GM12878 (cell line): ENCODE data around the gene TXNRD1. TPM values are rescaled to one million over a fixed set of nuclear protein-coding genes. Genes with fewer than 3 reads are reported as not detected.

Source experiments
- CBFB ChIP-seq: IDR thresholded peaks from 2 replicates; pipeline ENCODE4 v1.6.1; 2016; ENCODE audit warnings: antibody characterized with exemption, low read depth
- CEBPB ChIP-seq, 2 experiments: fragments of 150-350 bp in 1 of 2; IDR thresholded peaks; 2 replicates each; pipeline ENCODE4 v1.6.1; 2012 to 2014; ENCODE audit warnings: low read depth in 2 of 2, low read length in 2 of 2, borderline replicate concordance in 1 of 2, inconsistent platforms in 1 of 2
- CHD4 ChIP-seq: fragments of 200-600 bp; sonication (generic); IDR thresholded peaks from 2 replicates; pipeline ENCODE4 v1.6.1; 2016; ENCODE audit warnings: mild to moderate bottlenecking
- NFXL1 ChIP-seq: fragments of 450-650 bp; IDR thresholded peaks from 2 replicates; pipeline ENCODE4 v1.6.1; 2017; ENCODE audit warnings: antibody characterized with exemption, mild to moderate bottlenecking, borderline replicate concordance
- NFYA ChIP-seq: IDR thresholded peaks from 2 replicates; pipeline ENCODE4 v1.6.1; 2011; ENCODE audit warnings: low read depth, mild to moderate bottlenecking, low read length, improper control_type of control experiment, borderline replicate concordance
- NR2C2 ChIP-seq: IDR thresholded peaks from 2 replicates; pipeline ENCODE4 v1.6.1; 2011; ENCODE audit warnings: borderline replicate concordance, low read depth; ENCODE audit not compliant: control insufficient read depth, insufficient read length
- POLR2A ChIP-seq: IDR thresholded peaks from 2 replicates; pipeline ENCODE4 v1.6.1; 2011; ENCODE audit warnings: low read depth, mild to moderate bottlenecking, low read length
- TARDBP ChIP-seq: IDR thresholded peaks from 2 replicates; pipeline ENCODE4 v1.6.1; 2016; ENCODE audit warnings: borderline replicate concordance
- polyA plus RNA-seq, 11 experiments: library from polyadenylated mRNA; depleted of rRNA in 4 of 11; unstranded in 6 of 11; stranded (reverse) in 5 of 11; fragments of >200 nt; fragmentation: Nextera tagmentation in 4 of 11; fragmentation: Illumina TruSeq in 1 of 11; extraction: Ambion mirVana in 4 of 11; extraction: Trizol in 1 of 11; gene quantifications; 1 replicate in 1 of 11; 2 replicates in 10 of 11; pipeline versions ENCODE4 v1.2.1 to v1.2.3, GENCODE V29; 2011 to 2016; ENCODE audit warnings: inconsistent platforms in 2 of 11, missing spikeins in 2 of 11, low read depth in 1 of 11
- total RNA-seq, 4 experiments: library from RNA; depleted of rRNA in 3 of 4; stranded (reverse); fragments of >200 nt in 3 of 4; fragmentation: Illumina TruSeq in 1 of 4; extraction: Trizol in 1 of 4; gene quantifications; 2 replicates each; pipeline versions ENCODE4 v1.2.1 to v1.2.3, GENCODE V29; 2013 to 2021
- TF ChIP-seq, protein P1 (sequence below): IDR thresholded peaks from 2 replicates; pipeline ENCODE4 v1.6.1; 2012; ENCODE audit warnings: low read depth, low read length, improper control_type of control experiment
- TF ChIP-seq, protein P2 (sequence below): fragments of 450-650 bp; IDR thresholded peaks from 2 replicates; pipeline ENCODE4 v1.6.1; 2018; ENCODE audit warnings: borderline replicate concordance, mild to moderate bottlenecking; ENCODE audit not compliant: partially characterized antibody
- TF ChIP-seq, protein P3 (sequence below): IDR thresholded peaks from 2 replicates; pipeline ENCODE4 v1.6.1; 2011; ENCODE audit warnings: low read depth, mild to moderate bottlenecking, low read length, moderate library complexity, borderline replicate concordance; ENCODE audit errors: extremely low read depth
- TF ChIP-seq, protein P4 (sequence below): fragments of 150-350 bp; IDR thresholded peaks from 2 replicates; pipeline ENCODE4 v1.6.1; 2016; ENCODE audit warnings: low read depth, low read length
- TF ChIP-seq, protein P5 (sequence below): IDR thresholded peaks from 2 replicates; pipeline ENCODE4 v1.6.1; 2011; ENCODE audit warnings: borderline replicate concordance, low read depth, mild to moderate bottlenecking, moderate library complexity, mixed read lengths, low read length; ENCODE audit not compliant: insufficient read depth; ENCODE audit errors: extremely low read length

Gene TXNRD1
- total and polyA plus RNA-seq, 10 of the 15 experiments (the other 5 are each of a cell fraction or from before 2014, with no cell fraction given), result 52.6 to 84.6 (median 67.8) TPM

DNA sequence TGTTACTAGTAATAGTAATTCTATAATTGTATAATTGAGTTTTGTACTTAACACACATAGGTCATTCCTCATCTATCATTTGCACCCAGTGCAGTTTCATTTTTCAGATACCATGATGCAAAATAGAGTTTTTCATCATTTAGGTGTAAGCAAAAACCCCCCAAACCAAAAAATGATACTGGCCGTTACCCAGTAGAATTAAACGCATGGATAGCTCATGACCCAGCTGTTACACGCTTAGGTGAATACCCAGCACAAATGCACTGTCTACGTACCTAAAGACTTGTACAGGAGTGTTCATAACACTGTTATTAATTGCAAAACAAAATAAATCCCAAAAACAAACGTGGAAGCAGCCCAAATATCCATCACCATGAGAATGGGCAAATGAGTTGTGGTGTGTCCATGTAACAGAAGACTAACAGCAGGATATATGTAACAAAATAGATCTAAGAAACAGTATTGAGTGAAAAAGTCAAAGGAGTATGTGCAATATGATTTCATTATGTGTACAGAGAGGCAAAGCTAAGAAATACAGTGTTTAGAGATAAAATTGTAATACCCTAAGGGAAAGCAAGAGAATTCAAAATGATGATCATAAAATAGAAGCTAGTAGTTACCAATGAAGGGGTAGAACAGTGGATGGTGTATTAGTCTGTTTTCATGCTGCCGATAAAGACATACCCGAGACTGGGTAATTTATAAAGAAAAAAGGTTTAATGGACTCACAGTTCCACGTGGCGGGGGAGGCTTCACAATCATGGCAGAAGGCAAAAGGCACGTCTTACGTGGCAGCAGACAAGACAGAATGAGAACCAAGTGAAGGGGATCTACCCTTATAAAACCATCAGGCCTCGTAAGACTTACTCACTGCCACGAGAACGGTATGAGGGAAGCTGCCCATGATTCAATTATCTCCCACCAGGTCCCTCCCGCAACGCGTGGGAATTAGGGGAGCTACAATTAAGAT is 137.7 kb downstream of the TXNRD1 start (continued):
- TF ChIP-seq, protein P1, sequence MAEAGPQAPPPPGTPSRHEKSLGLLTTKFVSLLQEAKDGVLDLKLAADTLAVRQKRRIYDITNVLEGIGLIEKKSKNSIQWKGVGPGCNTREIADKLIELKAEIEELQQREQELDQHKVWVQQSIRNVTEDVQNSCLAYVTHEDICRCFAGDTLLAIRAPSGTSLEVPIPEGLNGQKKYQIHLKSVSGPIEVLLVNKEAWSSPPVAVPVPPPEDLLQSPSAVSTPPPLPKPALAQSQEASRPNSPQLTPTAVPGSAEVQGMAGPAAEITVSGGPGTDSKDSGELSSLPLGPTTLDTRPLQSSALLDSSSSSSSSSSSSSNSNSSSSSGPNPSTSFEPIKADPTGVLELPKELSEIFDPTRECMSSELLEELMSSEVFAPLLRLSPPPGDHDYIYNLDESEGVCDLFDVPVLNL, result no peak
- TF ChIP-seq NFXL1 (no peak), TARDBP (no peak), CEBPB (IDR thresholded peaks at IDR 0.05; ENCODE audit: borderline replicate concordance in 1 of 2, low read depth in 2 of 2, low read length in 2 of 2) (no peak), NFYA (no peak), CHD4 (no peak), POLR2A (no peak), CBFB (no peak), NR2C2 (no peak)
- TF ChIP-seq, protein P2, sequence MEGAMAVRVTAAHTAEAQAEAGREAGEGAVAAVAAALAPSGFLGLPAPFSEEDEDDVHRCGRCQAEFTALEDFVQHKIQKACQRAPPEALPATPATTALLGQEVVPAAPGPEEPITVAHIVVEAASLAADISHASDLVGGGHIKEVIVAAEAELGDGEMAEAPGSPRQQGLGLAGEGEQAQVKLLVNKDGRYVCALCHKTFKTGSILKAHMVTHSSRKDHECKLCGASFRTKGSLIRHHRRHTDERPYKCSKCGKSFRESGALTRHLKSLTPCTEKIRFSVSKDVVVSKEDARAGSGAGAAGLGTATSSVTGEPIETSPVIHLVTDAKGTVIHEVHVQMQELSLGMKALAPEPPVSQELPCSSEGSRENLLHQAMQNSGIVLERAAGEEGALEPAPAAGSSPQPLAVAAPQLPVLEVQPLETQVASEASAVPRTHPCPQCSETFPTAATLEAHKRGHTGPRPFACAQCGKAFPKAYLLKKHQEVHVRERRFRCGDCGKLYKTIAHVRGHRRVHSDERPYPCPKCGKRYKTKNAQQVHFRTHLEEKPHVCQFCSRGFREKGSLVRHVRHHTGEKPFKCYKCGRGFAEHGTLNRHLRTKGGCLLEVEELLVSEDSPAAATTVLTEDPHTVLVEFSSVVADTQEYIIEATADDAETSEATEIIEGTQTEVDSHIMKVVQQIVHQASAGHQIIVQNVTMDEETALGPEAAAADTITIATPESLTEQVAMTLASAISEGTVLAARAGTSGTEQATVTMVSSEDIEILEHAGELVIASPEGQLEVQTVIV, result no peak
- TF ChIP-seq, protein P3, sequence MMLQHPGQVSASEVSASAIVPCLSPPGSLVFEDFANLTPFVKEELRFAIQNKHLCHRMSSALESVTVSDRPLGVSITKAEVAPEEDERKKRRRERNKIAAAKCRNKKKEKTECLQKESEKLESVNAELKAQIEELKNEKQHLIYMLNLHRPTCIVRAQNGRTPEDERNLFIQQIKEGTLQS, result no peak
- TF ChIP-seq, protein P4, sequence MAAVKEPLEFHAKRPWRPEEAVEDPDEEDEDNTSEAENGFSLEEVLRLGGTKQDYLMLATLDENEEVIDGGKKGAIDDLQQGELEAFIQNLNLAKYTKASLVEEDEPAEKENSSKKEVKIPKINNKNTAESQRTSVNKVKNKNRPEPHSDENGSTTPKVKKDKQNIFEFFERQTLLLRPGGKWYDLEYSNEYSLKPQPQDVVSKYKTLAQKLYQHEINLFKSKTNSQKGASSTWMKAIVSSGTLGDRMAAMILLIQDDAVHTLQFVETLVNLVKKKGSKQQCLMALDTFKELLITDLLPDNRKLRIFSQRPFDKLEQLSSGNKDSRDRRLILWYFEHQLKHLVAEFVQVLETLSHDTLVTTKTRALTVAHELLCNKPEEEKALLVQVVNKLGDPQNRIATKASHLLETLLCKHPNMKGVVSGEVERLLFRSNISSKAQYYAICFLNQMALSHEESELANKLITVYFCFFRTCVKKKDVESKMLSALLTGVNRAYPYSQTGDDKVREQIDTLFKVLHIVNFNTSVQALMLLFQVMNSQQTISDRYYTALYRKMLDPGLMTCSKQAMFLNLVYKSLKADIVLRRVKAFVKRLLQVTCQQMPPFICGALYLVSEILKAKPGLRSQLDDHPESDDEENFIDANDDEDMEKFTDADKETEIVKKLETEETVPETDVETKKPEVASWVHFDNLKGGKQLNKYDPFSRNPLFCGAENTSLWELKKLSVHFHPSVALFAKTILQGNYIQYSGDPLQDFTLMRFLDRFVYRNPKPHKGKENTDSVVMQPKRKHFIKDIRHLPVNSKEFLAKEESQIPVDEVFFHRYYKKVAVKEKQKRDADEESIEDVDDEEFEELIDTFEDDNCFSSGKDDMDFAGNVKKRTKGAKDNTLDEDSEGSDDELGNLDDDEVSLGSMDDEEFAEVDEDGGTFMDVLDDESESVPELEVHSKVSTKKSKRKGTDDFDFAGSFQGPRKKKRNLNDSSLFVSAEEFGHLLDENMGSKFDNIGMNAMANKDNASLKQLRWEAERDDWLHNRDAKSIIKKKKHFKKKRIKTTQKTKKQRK, result no peak
- TF ChIP-seq, protein P5, sequence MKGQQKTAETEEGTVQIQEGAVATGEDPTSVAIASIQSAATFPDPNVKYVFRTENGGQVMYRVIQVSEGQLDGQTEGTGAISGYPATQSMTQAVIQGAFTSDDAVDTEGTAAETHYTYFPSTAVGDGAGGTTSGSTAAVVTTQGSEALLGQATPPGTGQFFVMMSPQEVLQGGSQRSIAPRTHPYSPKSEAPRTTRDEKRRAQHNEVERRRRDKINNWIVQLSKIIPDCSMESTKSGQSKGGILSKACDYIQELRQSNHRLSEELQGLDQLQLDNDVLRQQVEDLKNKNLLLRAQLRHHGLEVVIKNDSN, result no peak
